DMS 273 (cell line): ENCODE measurements around the gene PPP1R9B.
A peak's percentile ranks its signal among the peaks of the same experiment; 100 is the strongest.

Source experiments
- DNase-seq: peaks from one replicate; lab custom pipeline; 2025; ENCODE audit not compliant: unreplicated experiment; lab: John Stamatoyannopoulos, UW

Gene PPP1R9B

GRCh38 chr17:50150354-50151040 is at the start of gene PPP1R9B:
Gene PPP1R9B (minus strand): TSS chr17:50150677. CDS start chr17:50150513, 164 bp downstream.
- DNase-seq, result peak; percentile 72

DNA sequence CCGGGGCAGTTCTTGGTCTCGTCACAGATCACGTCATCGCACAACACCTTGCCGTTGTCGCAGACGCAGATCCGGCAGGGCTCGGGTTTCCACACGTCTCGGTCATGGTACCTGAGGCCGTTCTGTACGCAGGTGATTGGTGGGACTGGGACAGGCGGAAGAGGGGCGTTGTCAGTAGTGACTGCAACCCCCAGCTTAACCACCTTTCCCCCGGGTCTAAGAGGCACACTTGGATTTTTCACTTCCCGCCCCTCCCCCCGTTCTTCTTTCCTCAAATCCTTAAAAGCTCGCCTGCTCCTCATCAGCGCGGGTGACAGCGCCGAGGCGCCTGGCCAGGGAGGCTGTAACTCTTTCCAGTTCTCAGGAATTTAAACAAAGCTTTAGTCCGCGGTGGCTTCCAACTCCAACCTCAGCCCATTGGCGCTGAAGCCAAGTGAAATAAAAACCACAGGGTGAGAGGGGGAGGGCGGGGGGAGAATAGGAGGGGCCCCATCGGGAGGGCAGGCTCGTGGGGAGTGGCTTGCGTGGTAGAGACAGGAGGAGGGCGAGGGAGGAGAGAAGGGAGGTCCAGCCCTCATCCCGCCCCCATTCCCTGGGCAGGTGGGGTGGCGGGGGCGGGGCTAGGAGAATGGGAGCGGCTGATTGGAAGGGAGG is 49.5 kb upstream of the PPP1R9B start:
- peak; percentile 90 for DNase-seq

- DNase-seq, result no peak
Observed at GRCh38 chr17:50199211-50199802, 48.8 kb upstream of the PPP1R9B start.

GRCh38 chr17:50198026-50198669 is 47.7 kb upstream of the PPP1R9B start:
- peak; percentile 87 for DNase-seq

DNA sequence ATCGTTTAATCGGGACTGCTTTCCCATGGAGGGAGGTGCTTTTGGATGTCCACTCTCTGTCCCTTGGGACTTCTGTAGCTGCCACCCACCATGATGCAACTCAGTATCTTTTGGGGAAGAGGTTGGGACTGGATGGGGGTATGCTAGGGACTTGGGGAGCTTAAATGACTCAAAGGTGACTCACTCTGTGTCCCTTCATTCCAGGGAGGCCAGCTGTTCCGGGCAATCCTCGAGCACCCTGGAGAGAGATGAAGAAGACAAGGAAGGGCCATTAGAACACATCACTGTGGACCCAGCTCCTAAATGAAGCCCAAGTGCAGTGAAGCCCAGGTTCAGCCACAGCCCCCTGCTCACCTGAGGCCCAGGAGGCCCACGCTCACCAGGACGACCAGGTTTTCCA is 46.3 kb upstream of the PPP1R9B start:
- DNase-seq, result no peak

- DNase-seq, result no peak
Observed at GRCh38 chr17:50196036-50196435, 45.6 kb upstream of the PPP1R9B start.

- peak; percentile 41 for DNase-seq
Observed at GRCh38 chr17:50194934-50195865, 44.7 kb upstream of the PPP1R9B start.

DNA sequence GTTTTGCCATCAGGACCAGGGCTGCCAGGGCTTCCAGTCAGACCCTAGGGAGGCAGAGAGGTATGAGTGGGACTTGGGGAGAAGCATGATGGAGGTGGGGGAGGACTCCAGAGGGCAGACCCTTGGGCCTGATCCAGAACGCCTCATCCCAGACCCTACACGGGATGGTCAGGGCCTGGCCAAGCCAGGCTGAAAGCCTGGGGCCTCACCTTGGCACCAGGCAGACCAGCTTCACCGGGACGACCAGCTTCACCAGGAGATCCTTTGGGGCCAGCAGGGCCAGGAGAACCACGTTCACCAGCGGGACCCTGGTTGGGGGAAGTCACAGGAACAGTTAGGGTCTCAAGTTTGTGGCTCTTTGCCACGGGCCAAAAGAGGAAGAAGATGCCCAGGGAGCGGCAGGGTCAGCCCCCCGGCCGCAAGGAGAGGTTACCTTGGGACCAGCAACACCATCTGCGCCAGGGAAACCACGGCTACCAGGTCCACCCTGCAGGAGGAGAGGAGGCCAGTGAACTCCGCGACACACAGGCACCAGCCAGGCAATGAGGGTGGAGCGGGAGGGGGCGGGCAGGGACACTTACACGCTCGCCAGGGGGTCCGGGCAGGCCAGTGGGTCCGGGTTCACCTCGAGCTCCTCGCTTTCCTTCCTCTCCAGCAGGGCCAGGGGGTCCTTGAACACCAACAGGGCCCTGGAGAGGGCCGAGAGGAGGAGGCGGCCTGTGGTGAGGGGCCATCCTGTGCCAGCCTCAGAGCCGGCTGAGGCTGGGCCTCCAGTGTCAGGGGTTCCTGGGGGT is 43.9 kb upstream of the PPP1R9B start:
- no peak for DNase-seq

DNA sequence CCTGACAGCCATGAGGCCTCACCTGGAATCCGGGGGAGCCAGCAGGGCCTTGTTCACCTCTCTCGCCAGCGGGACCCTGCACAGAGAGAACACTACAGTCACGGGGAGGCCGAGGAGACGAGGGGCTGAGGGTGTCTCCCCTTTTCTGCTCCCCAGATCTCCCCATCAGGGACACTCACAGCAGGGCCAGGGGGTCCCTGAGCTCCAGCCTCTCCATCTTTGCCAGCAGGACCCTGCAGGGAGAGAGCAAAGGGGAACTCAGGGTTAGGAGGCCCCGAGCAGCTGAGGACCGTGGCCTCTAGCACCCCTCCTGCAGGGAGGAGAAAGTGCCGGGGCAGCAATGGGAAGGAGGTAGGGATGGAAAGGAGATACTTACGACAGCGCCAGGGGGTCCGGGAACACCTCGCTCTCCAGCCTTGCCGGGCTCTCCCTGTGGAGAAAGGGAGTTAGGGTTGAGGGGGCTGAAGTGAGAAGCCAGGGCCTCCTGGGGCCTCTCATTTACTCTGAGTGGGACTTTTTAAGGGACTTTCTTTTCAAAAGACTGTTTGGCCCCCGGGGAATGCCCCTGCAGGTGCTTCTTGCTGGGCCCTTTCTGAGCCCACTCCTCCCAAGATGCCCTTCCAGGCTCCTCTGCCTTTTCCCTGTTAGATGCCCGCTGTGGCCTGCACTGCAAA is 42.3 kb upstream of the PPP1R9B start:
- no peak for DNase-seq

GRCh38 chr17:50192144-50192617 is 41.7 kb upstream of the PPP1R9B start:
- DNase-seq, result no peak

GRCh38 chr17:50191359-50192143 is 41.1 kb upstream of the PPP1R9B start:
- no peak for DNase-seq

- no peak for DNase-seq
Observed at GRCh38 chr17:50190603-50191358, 40.3 kb upstream of the PPP1R9B start.

DNA sequence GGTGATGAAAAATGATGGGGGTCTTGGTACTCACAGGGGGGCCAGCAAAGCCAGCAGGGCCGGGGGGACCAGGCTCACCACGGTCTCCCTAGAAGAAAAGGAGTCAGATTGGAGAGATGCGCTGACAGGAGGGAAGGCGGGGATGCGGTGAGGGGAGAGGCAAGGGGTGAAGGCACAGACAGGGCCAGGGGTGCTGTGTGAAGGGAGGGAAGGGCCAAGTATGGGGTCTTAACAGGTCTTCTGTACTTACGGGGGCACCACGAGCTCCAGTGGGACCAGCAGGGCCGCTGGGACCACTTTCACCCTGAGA is 39.8 kb upstream of the PPP1R9B start:
- no peak for DNase-seq

DNA sequence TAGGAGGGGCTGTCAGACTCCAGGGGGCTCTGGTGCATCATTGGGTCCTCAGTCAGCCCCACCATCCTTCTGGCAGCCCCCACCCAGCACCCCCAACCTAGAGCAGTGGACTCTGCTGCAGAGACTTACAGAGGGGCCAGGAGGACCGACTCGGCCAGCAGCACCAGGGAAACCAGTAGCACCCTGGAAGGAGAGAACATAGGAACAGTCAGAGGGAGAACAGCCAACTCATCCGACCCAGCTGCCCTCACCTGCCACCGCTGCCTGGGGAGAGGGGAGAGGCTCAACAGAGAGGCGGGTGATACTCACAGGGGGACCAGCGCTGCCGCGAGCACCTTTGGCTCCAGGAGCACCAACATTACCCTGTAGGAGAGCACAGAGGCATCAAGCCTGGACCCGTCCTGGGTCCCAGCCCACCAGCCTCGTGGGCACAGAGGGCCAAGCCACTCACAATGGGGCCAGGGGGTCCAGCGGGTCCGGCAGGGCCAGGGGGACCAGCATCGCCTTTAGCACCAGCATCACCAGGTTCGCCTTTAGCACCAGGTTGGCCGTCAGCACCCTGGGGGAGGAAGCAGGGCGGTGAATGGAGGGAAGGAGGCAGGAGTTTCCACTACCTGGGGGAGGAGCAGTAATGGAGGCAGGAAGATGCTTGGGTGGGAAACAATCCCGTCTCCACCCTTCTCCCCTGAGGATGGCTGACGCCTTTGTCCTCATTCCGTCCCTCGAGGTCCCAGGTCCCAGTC is 39.2 kb upstream of the PPP1R9B start:
- no peak for DNase-seq

DNA sequence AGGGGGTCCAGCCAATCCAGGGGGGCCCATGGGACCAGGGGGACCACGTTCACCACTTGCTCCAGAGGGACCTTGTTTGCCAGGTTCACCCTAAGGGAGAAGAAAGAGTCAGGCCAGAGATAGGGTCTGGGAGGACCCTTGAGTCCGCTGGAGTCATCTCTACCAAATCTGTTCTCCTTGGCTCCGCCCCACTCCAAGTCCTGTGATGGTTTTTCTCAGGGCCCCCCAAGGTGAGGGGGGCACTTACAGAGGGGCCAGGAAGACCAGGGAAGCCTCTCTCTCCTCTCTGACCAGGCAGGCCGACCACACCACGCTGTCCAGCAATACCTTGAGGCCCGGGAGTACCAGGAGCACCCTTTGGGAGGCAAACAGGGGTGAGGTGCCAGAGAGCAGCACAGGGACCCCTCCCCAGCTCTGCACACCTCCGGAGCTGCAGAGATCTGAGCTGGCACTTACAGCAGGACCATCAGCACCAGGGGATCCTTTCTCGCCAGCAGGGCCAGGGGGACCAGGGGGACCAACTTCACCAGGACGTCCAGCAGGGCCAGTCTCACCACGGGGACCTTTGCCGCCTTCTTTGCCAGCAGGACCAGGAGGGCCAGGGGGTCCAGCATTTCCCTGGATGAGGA is 38.6 kb upstream of the PPP1R9B start:
- DNase-seq, result no peak

DNA sequence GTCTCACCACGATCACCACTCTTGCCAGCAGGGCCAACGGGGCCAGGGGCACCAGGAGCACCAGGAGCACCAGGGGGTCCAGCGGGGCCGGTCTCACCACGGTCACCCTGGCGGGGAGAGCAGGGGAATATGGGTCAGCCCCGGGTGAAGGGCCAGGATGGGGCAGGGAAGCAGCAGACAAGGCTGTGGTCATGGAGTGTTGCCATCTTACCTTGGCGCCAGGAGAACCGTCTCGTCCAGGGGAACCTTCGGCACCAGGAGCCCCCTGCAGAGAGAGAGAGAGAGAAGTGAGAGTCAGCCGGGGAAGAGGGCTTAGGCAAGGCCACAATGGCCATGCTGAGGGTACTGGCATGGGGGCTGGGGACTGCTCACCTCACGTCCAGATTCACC is 38.0 kb upstream of the PPP1R9B start:
- no peak for DNase-seq
